HEK293 (cell line): ENCODE results near the gene ATP8B1.

Experiments used
- IKZF3 ChIP-seq: fragments of 450-650 bp; IDR thresholded peaks from 2 replicates; pipeline ENCODE4 v1.5.0; 2018; ENCODE audit warnings: missing biosample characterization, mild to moderate bottlenecking, missing genetic modification characterization, moderate library complexity
- ZNF23 ChIP-seq: fragments of 450-650 bp; formaldehyde crosslinking; IDR thresholded peaks from 2 replicates; pipeline ENCODE4 v1.5.1; 2016; ENCODE audit warnings: missing biosample characterization, missing genetic modification characterization, borderline replicate concordance
- ZNF302 ChIP-seq: fragments of 450-650 bp; formaldehyde crosslinking; IDR thresholded peaks from 2 replicates; pipeline ENCODE4 v1.5.1; 2016; ENCODE audit warnings: missing biosample characterization, missing genetic modification characterization, low read depth
- ZNF561 ChIP-seq: fragments of 450-650 bp; IDR thresholded peaks from 2 replicates; pipeline ENCODE4 v1.5.1; 2018; ENCODE audit warnings: missing biosample characterization, missing genetic modification characterization, borderline replicate concordance
- ZNF792 ChIP-seq: fragments of 450-650 bp; formaldehyde crosslinking; IDR thresholded peaks from 2 replicates; pipeline ENCODE4 v1.5.1; 2016; ENCODE audit warnings: missing biosample characterization, missing genetic modification characterization
- TF ChIP-seq, protein P1 (sequence below): fragments of 450-650 bp; formaldehyde crosslinking; IDR thresholded peaks from 2 replicates; pipeline ENCODE4 v1.5.1; 2017; ENCODE audit warnings: missing biosample characterization, missing genetic modification characterization
- TF ChIP-seq, protein P2 (sequence below): fragments of 450-650 bp; formaldehyde crosslinking; IDR thresholded peaks from 2 replicates; pipeline ENCODE4 v1.5.1; 2016; ENCODE audit warnings: missing biosample characterization, missing genetic modification characterization
- TF ChIP-seq, protein P3 (sequence below): fragments of 450-650 bp; formaldehyde crosslinking; IDR thresholded peaks from 2 replicates; pipeline ENCODE4 v1.5.1; 2016; ENCODE audit warnings: missing biosample characterization, missing genetic modification characterization
- TF ChIP-seq, protein P4 (sequence below): sonication (generic); formaldehyde crosslinking; IDR thresholded peaks from 2 replicates; pipeline ENCODE4 v1.8.1; 2022; ENCODE audit warnings: mild to moderate bottlenecking, moderate library complexity, missing genetic modification reagents
- TF ChIP-seq, protein P5 (sequence below): fragments of 450-650 bp; formaldehyde crosslinking; IDR thresholded peaks from 2 replicates; pipeline ENCODE4 v1.5.1; 2016; ENCODE audit warnings: missing biosample characterization, missing genetic modification characterization

DNA sequence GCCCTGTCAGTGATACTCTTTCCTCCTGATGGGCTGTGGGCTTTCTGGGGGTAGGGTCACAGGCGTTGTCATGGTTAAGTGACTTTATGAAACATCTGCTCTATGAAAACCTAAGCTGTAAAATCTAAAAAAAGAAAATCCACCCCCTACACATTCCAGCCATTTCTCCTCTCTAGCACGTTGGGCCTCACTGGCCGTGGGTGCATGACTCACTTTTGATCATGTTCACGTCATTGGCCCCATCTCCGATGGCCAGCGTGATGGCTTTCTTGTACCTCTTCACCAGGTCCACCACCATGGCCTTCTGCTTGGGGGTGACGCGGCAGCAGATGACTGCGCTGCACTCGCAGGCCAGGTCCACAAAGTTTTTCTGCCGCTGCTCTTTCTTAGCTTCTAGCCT, 142.2 kb downstream of the ATP8B1 start:
- TF ChIP-seq, protein P1, sequence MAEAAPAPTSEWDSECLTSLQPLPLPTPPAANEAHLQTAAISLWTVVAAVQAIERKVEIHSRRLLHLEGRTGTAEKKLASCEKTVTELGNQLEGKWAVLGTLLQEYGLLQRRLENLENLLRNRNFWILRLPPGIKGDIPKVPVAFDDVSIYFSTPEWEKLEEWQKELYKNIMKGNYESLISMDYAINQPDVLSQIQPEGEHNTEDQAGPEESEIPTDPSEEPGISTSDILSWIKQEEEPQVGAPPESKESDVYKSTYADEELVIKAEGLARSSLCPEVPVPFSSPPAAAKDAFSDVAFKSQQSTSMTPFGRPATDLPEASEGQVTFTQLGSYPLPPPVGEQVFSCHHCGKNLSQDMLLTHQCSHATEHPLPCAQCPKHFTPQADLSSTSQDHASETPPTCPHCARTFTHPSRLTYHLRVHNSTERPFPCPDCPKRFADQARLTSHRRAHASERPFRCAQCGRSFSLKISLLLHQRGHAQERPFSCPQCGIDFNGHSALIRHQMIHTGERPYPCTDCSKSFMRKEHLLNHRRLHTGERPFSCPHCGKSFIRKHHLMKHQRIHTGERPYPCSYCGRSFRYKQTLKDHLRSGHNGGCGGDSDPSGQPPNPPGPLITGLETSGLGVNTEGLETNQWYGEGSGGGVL: no peak
- TF ChIP-seq, protein P2, sequence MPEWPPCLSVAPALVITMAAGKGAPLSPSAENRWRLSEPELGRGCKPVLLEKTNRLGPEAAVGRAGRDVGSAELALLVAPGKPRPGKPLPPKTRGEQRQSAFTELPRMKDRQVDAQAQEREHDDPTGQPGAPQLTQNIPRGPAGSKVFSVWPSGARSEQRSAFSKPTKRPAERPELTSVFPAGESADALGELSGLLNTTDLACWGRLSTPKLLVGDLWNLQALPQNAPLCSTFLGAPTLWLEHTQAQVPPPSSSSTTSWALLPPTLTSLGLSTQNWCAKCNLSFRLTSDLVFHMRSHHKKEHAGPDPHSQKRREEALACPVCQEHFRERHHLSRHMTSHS: no peak
- TF ChIP-seq, protein P3, sequence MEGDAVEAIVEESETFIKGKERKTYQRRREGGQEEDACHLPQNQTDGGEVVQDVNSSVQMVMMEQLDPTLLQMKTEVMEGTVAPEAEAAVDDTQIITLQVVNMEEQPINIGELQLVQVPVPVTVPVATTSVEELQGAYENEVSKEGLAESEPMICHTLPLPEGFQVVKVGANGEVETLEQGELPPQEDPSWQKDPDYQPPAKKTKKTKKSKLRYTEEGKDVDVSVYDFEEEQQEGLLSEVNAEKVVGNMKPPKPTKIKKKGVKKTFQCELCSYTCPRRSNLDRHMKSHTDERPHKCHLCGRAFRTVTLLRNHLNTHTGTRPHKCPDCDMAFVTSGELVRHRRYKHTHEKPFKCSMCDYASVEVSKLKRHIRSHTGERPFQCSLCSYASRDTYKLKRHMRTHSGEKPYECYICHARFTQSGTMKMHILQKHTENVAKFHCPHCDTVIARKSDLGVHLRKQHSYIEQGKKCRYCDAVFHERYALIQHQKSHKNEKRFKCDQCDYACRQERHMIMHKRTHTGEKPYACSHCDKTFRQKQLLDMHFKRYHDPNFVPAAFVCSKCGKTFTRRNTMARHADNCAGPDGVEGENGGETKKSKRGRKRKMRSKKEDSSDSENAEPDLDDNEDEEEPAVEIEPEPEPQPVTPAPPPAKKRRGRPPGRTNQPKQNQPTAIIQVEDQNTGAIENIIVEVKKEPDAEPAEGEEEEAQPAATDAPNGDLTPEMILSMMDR (tag by site-specific recombination): no peak
- no peak for TF ChIP-seq IKZF3 (tag by site-specific recombination)
- TF ChIP-seq ZNF23 (tag by site-specific recombination): no peak
- TF ChIP-seq ZNF792 (tag by site-specific recombination): no peak
- TF ChIP-seq ZNF302 (tag by site-specific recombination): no peak
- TF ChIP-seq, protein P4, sequence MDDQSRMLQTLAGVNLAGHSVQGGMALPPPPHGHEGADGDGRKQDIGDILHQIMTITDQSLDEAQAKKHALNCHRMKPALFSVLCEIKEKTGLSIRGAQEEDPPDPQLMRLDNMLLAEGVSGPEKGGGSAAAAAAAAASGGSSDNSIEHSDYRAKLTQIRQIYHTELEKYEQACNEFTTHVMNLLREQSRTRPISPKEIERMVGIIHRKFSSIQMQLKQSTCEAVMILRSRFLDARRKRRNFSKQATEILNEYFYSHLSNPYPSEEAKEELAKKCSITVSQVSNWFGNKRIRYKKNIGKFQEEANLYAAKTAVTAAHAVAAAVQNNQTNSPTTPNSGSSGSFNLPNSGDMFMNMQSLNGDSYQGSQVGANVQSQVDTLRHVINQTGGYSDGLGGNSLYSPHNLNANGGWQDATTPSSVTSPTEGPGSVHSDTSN (CRISPR knock-in tag): no peak
- TF ChIP-seq, protein P5, sequence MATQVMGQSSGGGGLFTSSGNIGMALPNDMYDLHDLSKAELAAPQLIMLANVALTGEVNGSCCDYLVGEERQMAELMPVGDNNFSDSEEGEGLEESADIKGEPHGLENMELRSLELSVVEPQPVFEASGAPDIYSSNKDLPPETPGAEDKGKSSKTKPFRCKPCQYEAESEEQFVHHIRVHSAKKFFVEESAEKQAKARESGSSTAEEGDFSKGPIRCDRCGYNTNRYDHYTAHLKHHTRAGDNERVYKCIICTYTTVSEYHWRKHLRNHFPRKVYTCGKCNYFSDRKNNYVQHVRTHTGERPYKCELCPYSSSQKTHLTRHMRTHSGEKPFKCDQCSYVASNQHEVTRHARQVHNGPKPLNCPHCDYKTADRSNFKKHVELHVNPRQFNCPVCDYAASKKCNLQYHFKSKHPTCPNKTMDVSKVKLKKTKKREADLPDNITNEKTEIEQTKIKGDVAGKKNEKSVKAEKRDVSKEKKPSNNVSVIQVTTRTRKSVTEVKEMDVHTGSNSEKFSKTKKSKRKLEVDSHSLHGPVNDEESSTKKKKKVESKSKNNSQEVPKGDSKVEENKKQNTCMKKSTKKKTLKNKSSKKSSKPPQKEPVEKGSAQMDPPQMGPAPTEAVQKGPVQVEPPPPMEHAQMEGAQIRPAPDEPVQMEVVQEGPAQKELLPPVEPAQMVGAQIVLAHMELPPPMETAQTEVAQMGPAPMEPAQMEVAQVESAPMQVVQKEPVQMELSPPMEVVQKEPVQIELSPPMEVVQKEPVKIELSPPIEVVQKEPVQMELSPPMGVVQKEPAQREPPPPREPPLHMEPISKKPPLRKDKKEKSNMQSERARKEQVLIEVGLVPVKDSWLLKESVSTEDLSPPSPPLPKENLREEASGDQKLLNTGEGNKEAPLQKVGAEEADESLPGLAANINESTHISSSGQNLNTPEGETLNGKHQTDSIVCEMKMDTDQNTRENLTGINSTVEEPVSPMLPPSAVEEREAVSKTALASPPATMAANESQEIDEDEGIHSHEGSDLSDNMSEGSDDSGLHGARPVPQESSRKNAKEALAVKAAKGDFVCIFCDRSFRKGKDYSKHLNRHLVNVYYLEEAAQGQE (tag by site-specific recombination): no peak
- TF ChIP-seq ZNF561 (tag by site-specific recombination): no peak
